H1 (cell line): Measurements from ENCODE around the gene LAMC1. TPM values are rescaled to one million over a fixed set of nuclear protein-coding genes. Genes with fewer than 3 reads are reported as not detected.

Source experiments
- BACH1 ChIP-seq: IDR thresholded peaks from 2 replicates; pipeline ENCODE4 v1.6.1; 2012; ENCODE audit warnings: low read length, improper control_type of control experiment
- CEBPB ChIP-seq: IDR thresholded peaks from 2 replicates; pipeline ENCODE4 v1.6.1; 2012; ENCODE audit warnings: low read depth, low read length
- CHD7 ChIP-seq: fragments of 300-600 bp; sonication (generic); IDR thresholded peaks from 2 replicates; pipeline ENCODE4 v1.7.1; 2012; ENCODE audit warnings: low read length, moderate library complexity, mild to moderate bottlenecking, inconsistent platforms; ENCODE audit not compliant: insufficient replicate concordance
- HDAC6 ChIP-seq: IDR thresholded peaks from one replicate; pipeline ENCODE4 v1.7.1; 2012; ENCODE audit warnings: low read depth, mild to moderate bottlenecking, inconsistent platforms, low read length, moderate library complexity
- SAP30 ChIP-seq: fragments of 300-600 bp; sonication (generic); IDR thresholded peaks from 2 replicates; pipeline ENCODE4 v1.7.1; 2012; ENCODE audit warnings: low read length, moderate library complexity, mild to moderate bottlenecking, inconsistent platforms; ENCODE audit not compliant: insufficient read depth, insufficient replicate concordance
- SIN3A ChIP-seq, 2 experiments: IDR thresholded peaks in 1 of 2; conservative IDR thresholded peaks in 1 of 2; 2 replicates each; pipeline ENCODE4 v1.6.1; 2011 to 2012; ENCODE audit warnings: low read length in 2 of 2, improper control_type of control experiment in 1 of 2, low read depth in 1 of 2, mild to moderate bottlenecking in 1 of 2
- SP1 ChIP-seq: IDR thresholded peaks from 2 replicates; pipeline ENCODE4 v1.6.1; 2011; ENCODE audit warnings: low read depth, low read length
- SP2 ChIP-seq: IDR thresholded peaks from 2 replicates; pipeline ENCODE4 v1.6.1; 2012; ENCODE audit warnings: mild to moderate bottlenecking, low read length, inconsistent platforms
- USF2 ChIP-seq: IDR thresholded peaks from 2 replicates; pipeline ENCODE4 v1.6.1; 2011; ENCODE audit warnings: low read length, improper control_type of control experiment
- polyA plus RNA-seq, 7 experiments: library from polyadenylated mRNA; depleted of rRNA in 3 of 7; stranded (reverse) in 5 of 7; unstranded in 2 of 7; fragments of >200 nt in 5 of 7; fragments of 200-250 nt in 2 of 7; gene quantifications; 1 replicate in 5 of 7; 2 replicates in 1 of 7; 4 replicates in 1 of 7; pipeline versions ENCODE4 v1.2.1 to v1.2.3, GENCODE V29; 2011 to 2013; ENCODE audit warnings: missing spikeins in 2 of 7, mixed read lengths in 2 of 7
- total RNA-seq: library from RNA; stranded (reverse); fragmentation: NEBNext Ultra II Directional; extraction: Animal tissue kit (Norgen Biotek cat#: 25700); gene quantifications from 2 replicates; pipeline ENCODE4 v1.2.1, GENCODE V29; 2021

LAMC1 gene
- total and polyA plus RNA-seq, 2 of the 8 experiments (the other 6 are each of a cell fraction or from before 2014, with no cell fraction given), result 47.6 to 90.3 TPM

GRCh38 chr1:183135336-183135735 lies 112.1 kb downstream of the LAMC1 start (continued):
- TF ChIP-seq CHD7, result no peak
- TF ChIP-seq SP1, result no peak
- TF ChIP-seq BACH1, result no peak
- no peak for TF ChIP-seq SAP30
- no peak for TF ChIP-seq USF2
- no peak for TF ChIP-seq SP2
- TF ChIP-seq HDAC6, result no peak
- TF ChIP-seq SIN3A (conservative IDR thresholded peaks at IDR 0.05 in 1 of 2, IDR thresholded peaks at IDR 0.05 in 1 of 2; ENCODE audit: low read depth in 1 of 2, low read length in 2 of 2), result no peak
- no peak for TF ChIP-seq CEBPB
